RCC 7860 (cell line): ENCODE measurements around the gene MS4A5.
"Not testable (repeated sequence)": the region's sequence is repeated elsewhere in the genome, so short reads cannot be mapped to it uniquely, and the experiment has no call there.

Experiments used
- DNase-seq: peaks from one replicate; pipeline ENCODE4 v3.0.0-alpha.2; 2015; ENCODE audit warnings: low spot score
- FAIRE-seq: peaks from 2 replicates; lab custom pipeline; 2012; peaks lifted over from hg19 to GRCh38; lab: Jason Lieb, UNC

MS4A5 gene, protein sequence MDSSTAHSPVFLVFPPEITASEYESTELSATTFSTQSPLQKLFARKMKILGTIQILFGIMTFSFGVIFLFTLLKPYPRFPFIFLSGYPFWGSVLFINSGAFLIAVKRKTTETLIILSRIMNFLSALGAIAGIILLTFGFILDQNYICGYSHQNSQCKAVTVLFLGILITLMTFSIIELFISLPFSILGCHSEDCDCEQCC

GRCh38 chr11:60429272-60429671, at the start of gene MS4A5:
Gene MS4A5, plus strand, starts transcription at chr11:60429572. Its CDS starts 103 bp downstream, at chr11:60429675.
- no peak for FAIRE-seq

GRCh38 chr11:60389279-60389910, 40.0 kb upstream of the MS4A5 start:
- no peak for FAIRE-seq
- DNase-seq: no peak

More at GRCh38 chr11:60429272-60429671, at the start of gene MS4A5:
- DNase-seq: no peak

GRCh38 chr11:60390419-60390818, 39.0 kb upstream of the MS4A5 start:
- no peak for FAIRE-seq

DNA sequence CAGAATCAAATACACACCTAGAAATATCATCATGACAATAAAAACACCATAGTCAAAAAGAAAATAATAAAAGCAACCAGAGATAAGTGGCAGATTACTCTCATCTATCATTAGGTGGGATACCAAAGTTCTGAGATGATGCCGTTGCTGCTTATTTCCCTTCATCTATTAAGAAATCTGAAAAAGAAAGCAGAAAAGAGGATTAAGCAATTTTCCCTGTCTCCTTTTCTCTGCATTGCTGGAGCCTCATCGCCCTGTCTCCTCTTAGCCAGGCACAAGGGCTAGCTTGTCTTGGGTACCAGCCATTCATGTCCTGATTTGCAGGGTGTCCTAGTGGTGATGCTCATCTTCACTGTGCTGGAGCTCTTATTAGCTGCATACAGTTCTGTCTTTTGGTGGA, 37.0 kb upstream of the MS4A5 start:
- FAIRE-seq (no peak), DNase-seq (no peak)

More at GRCh38 chr11:60390419-60390818, 39.0 kb upstream of the MS4A5 start:
- no peak for DNase-seq

- FAIRE-seq (no peak), DNase-seq (no peak)
Observed at GRCh38 chr11:60393016-60393415, 36.4 kb upstream of the MS4A5 start.

DNA sequence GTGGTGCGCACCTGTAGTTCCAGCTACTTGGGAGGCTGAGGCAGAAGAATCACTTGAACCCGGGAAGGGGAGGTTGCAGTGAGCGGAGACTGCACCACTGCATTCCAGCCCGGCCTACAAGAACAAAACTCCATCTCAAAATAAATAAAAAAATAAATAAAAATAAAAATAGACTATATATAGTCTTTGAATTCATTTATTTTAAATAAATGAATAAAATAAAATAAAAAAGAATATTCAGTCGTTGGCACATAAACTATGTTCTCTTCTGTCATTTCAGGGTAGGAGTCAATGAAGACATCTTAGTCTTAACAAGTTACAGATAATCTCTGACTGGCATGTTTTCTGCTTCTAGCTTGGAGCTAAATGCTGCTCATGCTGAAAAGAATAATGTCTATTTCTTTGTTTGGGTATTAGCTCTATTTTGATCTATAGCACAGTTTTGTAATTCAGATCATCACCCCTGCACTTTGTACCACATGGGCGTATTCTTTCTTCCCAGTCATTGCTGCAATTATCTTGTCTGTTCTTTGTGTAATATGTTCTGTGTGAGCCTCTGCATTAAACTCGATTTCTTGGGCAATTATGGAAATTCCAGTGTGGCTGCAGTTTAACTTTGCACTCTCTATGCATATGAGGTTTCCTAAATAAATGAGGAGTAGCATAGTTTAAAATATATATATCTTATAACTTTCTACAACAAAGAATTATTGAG, 34.5 kb upstream of the MS4A5 start:
- DNase-seq (no peak), FAIRE-seq (no peak)

GRCh38 chr11:60396382-60396781, 33.0 kb upstream of the MS4A5 start, which contains the start of gene MS4A14:
Gene MS4A14, plus strand, starts transcription at chr11:60396459. Its CDS starts 120 bp downstream, at chr11:60396579.
- no peak for DNase-seq
- no peak for FAIRE-seq

- FAIRE-seq: no peak
Observed at GRCh38 chr11:60396799-60397198, 32.6 kb upstream of the MS4A5 start.

GRCh38 chr11:60420015-60420414, 9.4 kb upstream of the MS4A5 start:
- no peak for FAIRE-seq
- DNase-seq: no peak

More at GRCh38 chr11:60396799-60397198, 32.6 kb upstream of the MS4A5 start:
- DNase-seq: no peak

DNA sequence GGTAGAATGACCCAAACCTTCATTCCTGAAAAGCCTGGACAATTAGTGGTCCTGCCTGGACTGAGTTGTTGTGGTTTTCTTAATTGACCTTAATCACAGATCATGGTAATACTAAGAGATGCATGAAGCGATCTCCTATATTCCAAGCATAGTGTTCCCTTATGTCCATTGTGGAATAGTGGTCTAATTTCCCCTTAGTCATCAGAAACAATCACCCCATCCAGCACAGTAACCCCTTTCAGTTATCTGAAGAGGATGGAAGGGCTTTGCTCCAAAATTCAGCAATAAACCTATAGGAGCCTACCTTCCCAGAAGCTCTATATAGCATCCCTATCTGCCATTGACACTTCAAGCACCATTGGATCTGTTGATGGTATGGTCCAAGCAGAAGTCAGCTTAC, 6.8 kb upstream of the MS4A5 start:
- DNase-seq (no peak), FAIRE-seq (no peak)

DNA sequence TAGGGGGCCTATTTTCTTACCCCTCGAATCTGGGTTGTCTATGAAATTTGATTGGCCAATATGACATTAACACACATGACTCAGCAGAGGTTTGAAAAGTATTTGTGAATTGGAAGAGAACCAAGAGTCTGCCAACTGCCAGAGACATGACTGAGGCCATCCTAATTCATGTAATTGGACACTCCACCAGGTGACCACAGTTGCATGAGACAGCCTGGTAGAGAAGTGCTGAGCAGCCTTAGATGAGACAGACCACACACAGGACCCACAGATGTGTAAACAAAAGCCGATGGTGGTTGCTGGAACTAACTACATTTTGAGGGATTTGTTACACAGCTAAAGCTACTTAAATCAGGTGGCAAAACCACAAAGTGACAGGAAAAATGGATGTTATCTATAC, 855 bp upstream of the MS4A5 start:
- no peak for FAIRE-seq
- no peak for DNase-seq

- DNase-seq (no peak), FAIRE-seq (no peak)
Observed at GRCh38 chr11:60431251-60431650, 1.9 kb downstream of the MS4A5 start.

- FAIRE-seq (no peak), DNase-seq (no peak)
Observed at GRCh38 chr11:60433401-60433800, 4.0 kb downstream of the MS4A5 start.

DNA sequence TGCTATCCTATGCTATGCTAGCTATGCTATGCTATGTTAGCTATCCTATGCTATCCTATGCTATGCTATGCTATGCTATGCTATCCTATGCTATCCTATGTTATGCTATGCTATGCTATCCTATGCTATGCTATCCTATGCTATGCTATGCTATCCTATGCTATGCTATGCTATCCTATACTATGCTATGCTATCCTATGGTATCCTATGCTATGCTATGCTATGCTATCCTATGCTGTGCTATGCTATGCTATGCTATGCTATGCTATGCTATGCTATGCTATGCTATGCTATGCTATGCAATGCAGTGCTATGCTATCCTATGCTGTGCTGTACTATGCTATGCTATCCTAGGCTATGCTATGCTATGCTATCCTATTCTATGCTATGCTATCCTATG, 17.7 kb downstream of the MS4A5 start:
- FAIRE-seq: no peak
- DNase-seq: no peak

DNA sequence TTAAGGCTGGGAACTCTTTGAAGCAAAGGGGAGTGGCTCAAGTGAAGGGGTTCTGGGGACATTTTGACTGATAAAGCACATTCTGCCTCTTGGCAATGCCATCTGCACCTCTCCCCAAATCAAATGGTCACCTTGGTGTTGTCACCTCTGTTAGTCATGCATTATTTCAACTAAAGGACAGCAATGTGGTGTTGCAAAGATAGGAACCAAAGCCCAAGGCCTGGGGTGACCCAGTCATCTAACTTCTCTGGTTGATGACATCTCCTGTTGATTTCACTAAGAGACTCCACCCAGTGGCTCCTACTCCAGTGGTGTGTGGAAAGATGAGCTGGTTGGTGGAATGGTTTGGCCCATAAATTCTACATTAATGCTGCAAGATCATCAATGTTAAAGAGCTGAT, 18.5 kb downstream of the MS4A5 start:
- FAIRE-seq: no peak

DNA sequence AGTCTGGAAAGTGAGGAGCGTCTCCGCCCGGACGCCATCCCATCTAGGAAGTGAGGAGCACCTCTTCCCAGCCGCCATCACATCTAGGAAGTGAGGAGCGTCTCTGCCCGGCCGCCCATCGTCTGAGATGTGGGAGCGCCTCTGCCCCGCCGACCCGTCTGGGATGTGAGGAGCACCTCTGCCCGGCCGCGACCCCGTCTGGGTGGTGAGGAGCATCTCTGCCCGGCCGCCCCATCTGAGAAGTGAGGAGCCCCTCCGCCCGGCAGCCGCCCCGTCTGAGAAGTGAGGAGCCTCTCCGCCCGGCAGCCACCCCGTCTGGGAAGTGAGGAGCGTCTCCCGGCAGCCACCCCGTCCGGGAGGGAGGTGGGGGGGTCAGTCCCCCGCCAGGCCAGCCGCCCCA, 21.8 kb downstream of the MS4A5 start:
- DNase-seq, FAIRE-seq: not testable (repeated sequence)

More for the DNA sequence above, 18.5 kb downstream of the MS4A5 start:
- no peak for DNase-seq

DNA sequence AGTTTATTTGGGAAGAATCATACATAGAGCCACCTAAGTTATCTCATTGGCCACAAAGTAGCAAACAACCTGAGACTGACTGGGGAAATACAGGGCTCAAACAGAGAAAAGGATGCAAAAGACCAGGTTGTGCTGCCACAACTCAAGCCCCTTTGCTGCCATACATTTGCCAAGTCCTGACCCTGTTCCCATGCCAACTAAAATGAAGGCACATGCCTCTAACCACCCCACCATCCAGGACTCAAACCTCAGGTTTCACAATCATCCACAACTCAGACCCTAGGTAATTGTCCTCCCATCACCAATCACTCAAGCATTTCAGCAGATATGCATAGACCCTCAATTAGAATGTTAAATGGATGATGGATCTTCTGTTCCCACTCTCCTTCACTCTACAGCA, 24.8 kb downstream of the MS4A5 start:
- no peak for FAIRE-seq

DNA sequence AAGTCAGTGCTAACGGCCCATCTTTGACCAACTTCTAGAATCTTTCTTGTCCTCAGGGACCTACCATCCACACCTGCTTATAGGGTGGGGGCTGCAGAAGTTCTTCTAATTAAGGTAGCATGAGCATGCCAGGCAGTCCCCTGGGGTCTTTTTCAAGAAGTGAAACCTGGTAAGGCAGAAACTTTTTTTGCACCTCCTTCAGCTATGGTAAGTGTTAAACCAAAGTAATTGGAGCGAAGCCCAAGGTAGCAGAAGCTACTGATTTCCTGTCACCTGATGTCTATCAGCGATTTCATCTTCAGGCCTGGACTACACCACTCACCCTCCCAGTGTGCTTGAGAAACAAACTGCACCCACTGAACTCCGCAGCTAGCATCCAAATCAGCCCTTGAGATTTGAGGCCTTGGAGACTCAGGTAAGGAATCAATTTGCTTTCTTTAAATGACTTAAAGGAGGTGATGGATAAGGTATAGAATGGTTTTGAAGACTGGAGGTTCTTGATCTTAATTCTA, 26.2 kb downstream of the MS4A5 start, which contains the start of gene MS4A1:
Gene MS4A1, plus strand, starts transcription at position 317 of the 512 bp plus-strand sequence. CDS start 6,528 bp downstream, outside the sequence.
- no peak for DNase-seq
- FAIRE-seq: no peak

More for the DNA sequence above, 24.8 kb downstream of the MS4A5 start:
- no peak for DNase-seq

GRCh38 chr11:60457576-60457975, 28.2 kb downstream of the MS4A5 start:
- no peak for DNase-seq
- no peak for FAIRE-seq

DNA sequence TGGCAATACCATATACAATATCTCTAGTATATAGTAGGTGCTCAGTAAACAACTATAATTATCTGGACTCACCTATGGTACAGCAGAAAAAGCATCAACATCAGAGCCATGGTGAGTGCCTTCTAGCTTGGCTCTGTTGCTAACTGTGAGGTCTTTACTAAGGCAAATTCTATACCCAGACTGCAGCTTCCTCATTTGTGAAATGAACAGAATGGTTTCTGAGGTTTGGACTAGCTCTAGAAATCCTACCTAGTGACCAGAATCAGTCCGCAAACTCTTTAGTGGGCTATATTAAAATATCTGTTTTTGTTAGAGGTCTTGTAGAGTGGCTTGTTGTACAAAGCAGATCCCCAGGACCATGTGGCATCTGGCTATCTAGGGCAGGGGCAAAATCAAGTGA, 30.0 kb downstream of the MS4A5 start:
- DNase-seq (no peak), FAIRE-seq (no peak)

DNA sequence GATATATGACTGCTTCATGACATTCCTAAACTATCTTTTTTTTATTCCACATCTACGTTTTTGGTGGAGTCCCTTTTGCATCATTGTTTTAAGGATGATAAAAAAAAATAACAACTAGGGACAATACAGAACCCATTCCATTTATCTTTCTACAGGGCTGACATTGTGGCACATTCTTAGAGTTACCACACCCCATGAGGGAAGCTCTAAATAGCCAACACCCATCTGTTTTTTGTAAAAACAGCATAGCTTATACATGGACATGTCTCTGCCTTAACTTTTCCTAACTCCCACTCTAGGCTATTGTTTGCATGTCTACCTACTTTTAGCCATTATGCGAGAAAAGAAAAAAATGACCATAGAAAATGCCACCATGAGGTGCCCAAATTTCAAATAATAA, 39.5 kb downstream of the MS4A5 start:
- DNase-seq (no peak), FAIRE-seq (no peak)
